ENCODE measurements around the gene NDUFS2.

Gene NDUFS2

DNA sequence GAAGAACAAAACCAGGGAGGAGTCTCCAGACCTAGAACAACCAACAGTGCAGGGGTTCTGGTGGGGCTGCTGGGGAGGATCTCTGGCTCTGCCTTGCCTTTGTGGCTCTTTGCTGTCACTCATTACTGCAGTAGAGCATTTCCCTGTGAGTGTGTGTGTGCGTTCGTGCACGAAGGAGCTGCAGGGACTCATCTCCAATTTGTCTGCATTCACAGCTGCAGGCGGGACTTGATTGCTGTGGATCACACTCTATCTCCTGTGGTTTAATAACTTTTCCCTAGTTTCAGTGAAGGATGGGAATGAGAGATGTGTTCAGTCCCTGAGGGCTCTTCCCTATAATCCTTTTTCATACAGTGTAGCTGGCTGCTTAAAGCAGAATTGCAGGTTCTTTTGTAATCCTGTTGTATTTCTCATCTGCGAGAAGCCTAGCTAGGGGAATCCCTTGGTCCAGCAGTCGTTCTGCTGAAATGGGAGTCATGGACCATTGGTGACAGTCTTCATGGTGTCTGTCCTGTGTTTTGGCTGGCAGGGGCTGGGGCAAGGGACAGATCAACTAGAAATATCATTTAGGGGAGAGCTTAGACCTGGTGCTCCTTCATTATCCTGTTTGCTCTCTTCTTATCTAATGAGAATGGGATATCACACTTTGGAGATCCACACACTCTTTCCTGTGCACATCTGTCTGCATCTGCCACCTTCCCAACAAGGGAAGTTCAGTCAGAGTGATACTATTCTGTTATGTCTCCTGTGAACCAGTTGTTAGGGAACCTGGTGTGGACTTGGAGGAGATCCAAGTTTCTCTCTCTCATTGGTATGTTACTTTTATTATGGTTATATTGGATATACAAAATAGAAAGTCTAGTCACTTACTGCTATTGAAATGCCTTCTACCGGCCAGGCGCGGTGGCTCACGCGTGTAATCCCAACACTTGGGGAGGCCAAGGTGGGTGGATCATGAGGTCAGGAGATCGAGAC lies 59.4 kb downstream of the NDUFS2 start:
- no peak for FAIRE-seq
- no peak for DNase-seq (ENCODE audit: insufficient read length)
- TF ChIP-seq POLR2AphosphoS5 (IDR thresholded peaks at IDR 0.05; ENCODE audit: low read depth, low read length) = no peak
- TF ChIP-seq TAF1 (IDR thresholded peaks at IDR 0.05; ENCODE audit: borderline replicate concordance, low read depth, low read length) = no peak
- TF ChIP-seq POLR2A (IDR thresholded peaks at IDR 0.05; ENCODE audit: low read depth, low read length) = no peak

Measured in GM12892 (cell line).